Fibroblast of lung (primary cell): ENCODE measurements around the gene ECHS1. TPM values are rescaled to one million over a fixed set of nuclear protein-coding genes. Genes with fewer than 3 reads are reported as not detected.
"Not testable (repeated sequence)": the region's sequence is repeated elsewhere in the genome, so short reads cannot be mapped to it uniquely, and the experiment has no call there.

Source experiments
- DNase-seq, 2 donors: peaks; one replicate each; pipeline versions ENCODE4 v3.0.0 to v3.0.0-alpha.2; 2010; ENCODE audit warnings: low read depth in 2 of 2
- H2AFZ ChIP-seq: 2 replicates; pipeline ENCODE4 v1.5.1; 2012; ENCODE audit warnings: low read length, control low read depth, inconsistent platforms
- H3K27ac ChIP-seq: 2 replicates; pipeline ENCODE4 v1.5.1; 2011; ENCODE audit warnings: low read length, control low read depth; ENCODE audit not compliant: insufficient read depth
- H3K27me3 ChIP-seq: 2 replicates; pipeline ENCODE4 v1.5.1; 2011; ENCODE audit warnings: mild to moderate bottlenecking, low read length; ENCODE audit not compliant: control insufficient read depth, insufficient read depth
- H3K36me3 ChIP-seq: 2 replicates; pipeline ENCODE4 v1.5.1; 2011; ENCODE audit warnings: low read length; ENCODE audit not compliant: control insufficient read depth, insufficient read depth
- H3K4me1 ChIP-seq: 2 replicates; pipeline ENCODE4 v1.5.1; 2011; ENCODE audit warnings: low read length; ENCODE audit not compliant: control insufficient read depth, insufficient read depth; ENCODE audit errors: extremely low read depth
- H3K4me2 ChIP-seq: 2 replicates; pipeline ENCODE4 v1.5.1; 2011; ENCODE audit warnings: low read length, control low read depth; ENCODE audit not compliant: insufficient read depth; ENCODE audit errors: extremely low read depth
- H3K4me3 ChIP-seq, 4 experiments: fragments of 200-600 bp in 1 of 4; sonication (generic) in 1 of 4; replicated peaks in 1 of 4; 2 replicates each; pipeline ENCODE4 v1.5.1; 2011 to 2016; ENCODE audit warnings: low read length in 4 of 4, low read depth in 3 of 4, mild to moderate bottlenecking in 3 of 4, control low read depth in 2 of 4, inconsistent platforms in 1 of 4, mixed read lengths in 1 of 4; ENCODE audit not compliant: insufficient read depth in 1 of 4; ENCODE audit errors: control extremely low read depth in 1 of 4
- H3K79me2 ChIP-seq: 2 replicates; pipeline ENCODE4 v1.5.1; 2012; ENCODE audit warnings: mild to moderate bottlenecking, low read length, inconsistent platforms; ENCODE audit not compliant: control insufficient read depth, insufficient read depth
- H3K9ac ChIP-seq: 2 replicates; pipeline ENCODE4 v1.5.1; 2011; ENCODE audit warnings: mild to moderate bottlenecking, low read length, control low read depth; ENCODE audit not compliant: insufficient read depth
- H3K9me3 ChIP-seq: 2 replicates; pipeline ENCODE4 v1.5.1; 2012; ENCODE audit warnings: low read depth, low read length; ENCODE audit not compliant: control insufficient read depth, insufficient read depth
- H4K20me1 ChIP-seq: 2 replicates; pipeline ENCODE4 v1.5.1; 2011; ENCODE audit warnings: low read length; ENCODE audit not compliant: control insufficient read depth, insufficient read depth; ENCODE audit errors: extremely low read depth
- CTCF ChIP-seq, 2 donors: IDR thresholded peaks in 1 of 2; conservative IDR thresholded peaks in 1 of 2; 1 replicate in 1 of 2; 2 replicates in 1 of 2; pipeline ENCODE4 v1.5.1; 2011 to 2012; ENCODE audit warnings: low read length in 2 of 2, control low read depth in 1 of 2, inconsistent platforms in 1 of 2, low read depth in 1 of 2, mild to moderate bottlenecking in 1 of 2
- EZH2 ChIP-seq: IDR thresholded peaks from 2 replicates; pipeline ENCODE4 v1.5.1; 2012; ENCODE audit warnings: low read length, control low read depth, mild to moderate bottlenecking; ENCODE audit errors: missing control alignments
- polyA plus RNA-seq, 2 donors: library from polyadenylated mRNA; depleted of rRNA in 1 of 2; stranded (reverse) in 1 of 2; unstranded in 1 of 2; fragments of >200 nt; gene quantifications; 2 replicates each; pipeline ENCODE4 v1.2.1, GENCODE V29; 2011 to 2012; ENCODE audit warnings: missing spikeins in 1 of 2
- total RNA-seq: library from RNA; depleted of rRNA; stranded (reverse); fragments of >200 nt; gene quantifications from 2 replicates; pipeline ENCODE4 v1.2.1, GENCODE V29; 2014

The ECHS1 gene
- total and polyA plus RNA-seq, 2 donors (not counting 1 experiment from before 2014, with no cell fraction given): 63.9 to 71.9 TPM

DNA sequence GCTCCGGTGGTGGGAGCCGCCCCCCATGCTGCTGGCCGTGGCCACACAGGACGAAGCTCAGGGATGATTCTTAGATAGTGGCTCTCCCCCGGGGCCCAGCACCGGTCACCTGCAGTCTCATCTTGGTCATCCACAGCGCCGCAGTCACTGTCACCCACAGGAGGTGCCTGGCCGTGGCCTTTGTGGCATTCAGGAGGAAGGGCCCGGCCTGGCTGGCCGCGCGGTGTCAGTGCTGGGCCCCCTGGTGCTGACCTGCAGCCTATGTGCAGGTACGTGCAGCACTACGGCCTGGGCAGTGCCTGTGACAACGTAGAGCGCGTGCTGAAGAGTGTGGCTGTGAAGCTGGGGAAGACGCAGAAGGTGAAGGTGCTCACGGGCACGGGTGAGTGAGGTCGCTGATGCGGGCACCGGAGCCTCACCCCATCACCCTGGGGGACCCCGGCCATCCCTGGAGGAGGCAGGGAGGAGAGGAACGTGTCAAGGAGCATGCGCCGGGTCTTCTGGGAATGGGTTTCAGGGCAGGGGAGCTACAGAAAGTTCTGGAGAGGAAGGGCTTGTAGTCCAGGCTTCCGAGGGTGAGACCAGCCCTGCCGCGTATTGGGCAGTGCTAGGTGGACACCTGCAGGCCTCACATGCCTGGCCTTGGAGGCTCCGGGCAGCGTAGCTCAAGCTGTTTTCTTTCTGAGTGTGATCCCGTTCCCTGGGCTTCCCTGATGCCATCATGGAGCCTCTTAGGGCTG, 46.2 kb upstream of the ECHS1 start:
- H3K27ac ChIP-seq: no peak overlapping the region
- H3K9ac ChIP-seq: no peak overlapping the region
- H4K20me1 ChIP-seq: no peaks in the 10 kb centered on the region
- no peaks in the 10 kb centered on the region for H3K79me2 ChIP-seq
- no peak for TF ChIP-seq EZH2
- TF ChIP-seq CTCF (conservative IDR thresholded peaks at IDR 0.05 in 1 of 2, IDR thresholded peaks at IDR 0.05 in 1 of 2; ENCODE audit: low read depth in 1 of 2, low read length in 2 of 2): no peak
- no peak for DNase-seq
- H3K36me3 ChIP-seq: peaks cover 9% of the 10 kb centered on the region
- no peak overlapping the region for H2AFZ ChIP-seq
- H3K4me2 ChIP-seq: no peak overlapping the region
- H3K4me3 ChIP-seq: no peak overlapping the region
- H3K4me1 ChIP-seq: no peaks in the 10 kb centered on the region
- no peaks in the 10 kb centered on the region for H3K9me3 ChIP-seq
- no peaks in the 10 kb centered on the region for H3K27me3 ChIP-seq

GRCh38 chr10:133418289-133418993, 45.3 kb upstream of the ECHS1 start:
- no peak for DNase-seq
- no peak overlapping the region for H3K4me2 ChIP-seq
- H3K27ac ChIP-seq: no peak overlapping the region
- H3K27me3 ChIP-seq: no peaks in the 10 kb centered on the region
- H4K20me1 ChIP-seq: no peaks in the 10 kb centered on the region
- H2AFZ ChIP-seq: no peak overlapping the region
- H3K9ac ChIP-seq: no peak overlapping the region
- H3K79me2 ChIP-seq: no peaks in the 10 kb centered on the region
- H3K36me3 ChIP-seq: peaks cover 9% of the 10 kb centered on the region
- no peaks in the 10 kb centered on the region for H3K9me3 ChIP-seq
- no peak for TF ChIP-seq EZH2
- no peak for TF ChIP-seq CTCF (conservative IDR thresholded peaks at IDR 0.05 in 1 of 2, IDR thresholded peaks at IDR 0.05 in 1 of 2; ENCODE audit: low read depth in 1 of 2, low read length in 2 of 2)
- no peak overlapping the region for H3K4me3 ChIP-seq
- H3K4me1 ChIP-seq: no peaks in the 10 kb centered on the region

DNA sequence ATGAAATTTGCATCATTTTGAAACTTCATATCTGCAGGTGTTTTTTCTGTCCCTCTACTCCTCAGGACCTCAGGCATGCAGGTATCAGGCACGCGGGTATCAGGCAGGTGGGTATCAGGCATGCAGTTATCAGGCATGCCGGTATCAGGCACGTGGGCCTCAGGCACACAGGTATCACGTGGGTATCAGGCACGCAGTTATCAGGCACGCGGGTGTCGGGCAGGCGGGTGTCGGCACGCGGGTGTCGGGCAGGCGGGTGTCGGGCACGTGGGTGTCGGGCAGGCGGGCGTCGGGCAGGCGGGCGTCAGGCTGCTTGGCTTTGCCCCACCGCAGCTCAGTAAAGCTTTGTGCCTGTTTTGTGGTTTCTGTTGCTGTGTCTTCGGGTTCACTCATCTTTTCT, 42.6 kb upstream of the ECHS1 start:
- H3K4me2 ChIP-seq: no peak overlapping the region

GRCh38 chr10:133414401-133414800, 41.2 kb upstream of the ECHS1 start:
- not testable (repeated sequence) for H3K27me3 ChIP-seq, H3K27ac ChIP-seq, H3K4me1 ChIP-seq, H3K9me3 ChIP-seq, DNase-seq, H3K9ac ChIP-seq, H3K79me2 ChIP-seq, H3K4me3 ChIP-seq, H3K36me3 ChIP-seq, H3K4me2 ChIP-seq, H4K20me1 ChIP-seq, H2AFZ ChIP-seq

More for the DNA sequence above, 42.6 kb upstream of the ECHS1 start:
- H3K79me2 ChIP-seq: no peaks in the 10 kb centered on the region
- H2AFZ ChIP-seq: no peak overlapping the region
- no peaks in the 10 kb centered on the region for H4K20me1 ChIP-seq
- H3K9ac ChIP-seq: no peak overlapping the region
- TF ChIP-seq CTCF (conservative IDR thresholded peaks at IDR 0.05 in 1 of 2, IDR thresholded peaks at IDR 0.05 in 1 of 2; ENCODE audit: low read depth in 1 of 2, low read length in 2 of 2) (no peak), EZH2 (no peak)
- DNase-seq: no peak
- no peak overlapping the region for H3K4me3 ChIP-seq
- no peak overlapping the region for H3K27ac ChIP-seq
- no peaks in the 10 kb centered on the region for H3K9me3 ChIP-seq
- H3K36me3 ChIP-seq: peaks cover 7% of the 10 kb centered on the region
- H3K4me1 ChIP-seq: no peaks in the 10 kb centered on the region
- no peaks in the 10 kb centered on the region for H3K27me3 ChIP-seq
